Muscle layer of duodenum (tissue), 2 donors: Measurements from ENCODE around the gene ESR1.

Experiments used
- H3K27ac ChIP-seq: one replicate; pipeline ENCODE4 v1.7.0; 2013; ENCODE audit warnings: mild to moderate bottlenecking, low read length
- H3K27me3 ChIP-seq: one replicate; pipeline ENCODE4 v1.7.0; 2013; ENCODE audit warnings: low read depth, mild to moderate bottlenecking, control low read depth, low read length
- H3K36me3 ChIP-seq, 2 donors: one replicate each; pipeline ENCODE4 v1.7.0; 2013; ENCODE audit warnings: low read length in 2 of 2, control low read depth in 1 of 2, mild to moderate bottlenecking in 1 of 2; ENCODE audit not compliant: insufficient read depth in 2 of 2, control insufficient read depth in 1 of 2
- H3K4me1 ChIP-seq, 2 donors: one replicate each; pipeline ENCODE4 v1.7.0; 2013; ENCODE audit warnings: low read length in 2 of 2, mild to moderate bottlenecking in 2 of 2, control low read depth in 1 of 2, moderate library complexity in 1 of 2; ENCODE audit not compliant: insufficient read depth in 2 of 2, control insufficient read depth in 1 of 2
- H3K4me3 ChIP-seq, 2 donors: one replicate each; pipeline ENCODE4 v1.7.0; 2013; ENCODE audit warnings: low read length in 2 of 2, low read depth in 1 of 2, mild to moderate bottlenecking in 1 of 2
- H3K9me3 ChIP-seq, 2 donors: one replicate each; pipeline ENCODE4 v1.7.0; 2013; ENCODE audit warnings: low read length in 2 of 2, control low read depth in 1 of 2, mild to moderate bottlenecking in 1 of 2; ENCODE audit not compliant: control insufficient read depth in 1 of 2
- donor health status: healthy.

Gene ESR1

DNA sequence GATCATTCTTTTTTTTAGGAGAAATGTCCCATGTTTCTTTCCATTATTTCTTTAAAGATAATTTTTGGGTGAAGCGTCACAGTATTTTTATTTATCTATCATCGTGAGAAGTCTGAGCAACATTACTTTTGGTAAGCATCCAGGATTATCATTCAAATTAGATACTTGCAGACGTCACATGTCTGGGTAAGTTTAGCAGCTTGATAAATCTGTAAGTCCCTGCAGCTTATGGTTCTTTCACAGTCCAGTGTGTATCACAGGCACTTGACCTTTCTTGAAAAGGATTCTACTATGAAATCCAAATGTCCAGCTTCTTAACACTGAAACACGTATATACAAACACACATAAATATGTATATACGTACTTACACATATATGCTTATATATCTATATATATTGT is 359.4 kb downstream of the ESR1 start:
- Histone ChIP-seq H3K4me3 (no peak overlapping the region), H3K9me3 (no peaks in the 10 kb centered on the region), H3K4me1 (peaks cover 0 to 7% of the 10 kb centered on the region in 2 donors), H3K36me3 (peaks cover 11 to 53% of the 10 kb centered on the region in 2 donors), H3K27me3 (no peaks in the 10 kb centered on the region), H3K27ac (no peak overlapping the region)

GRCh38 chr6:152167641-152168603 is 360.4 kb downstream of the ESR1 start:
- Histone ChIP-seq H3K36me3 (peaks cover 11 to 49% of the 10 kb centered on the region in 2 donors), H3K27ac (no peak overlapping the region), H3K4me1 (peaks cover 0 to 7% of the 10 kb centered on the region in 2 donors), H3K4me3 (no peak overlapping the region), H3K27me3 (no peaks in the 10 kb centered on the region), H3K9me3 (no peaks in the 10 kb centered on the region)

DNA sequence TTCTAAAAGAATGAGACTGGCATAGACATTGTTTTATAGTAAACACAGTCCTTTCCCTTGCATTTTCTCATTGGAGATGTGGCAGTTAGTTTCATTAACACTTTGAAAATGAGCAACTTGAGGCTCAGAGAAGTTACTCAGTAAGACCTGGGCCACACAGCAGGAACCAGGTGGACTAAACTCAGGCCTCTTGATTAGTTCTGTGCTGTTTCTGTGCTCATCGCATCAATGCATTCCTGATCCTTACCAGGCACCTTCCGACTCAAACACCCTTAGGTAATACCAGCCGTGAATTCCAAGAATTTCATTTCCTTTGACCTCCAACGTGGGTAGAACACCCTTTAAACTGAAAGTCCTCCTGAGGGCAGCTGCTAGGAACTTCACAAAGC is 362.8 kb downstream of the ESR1 start:
- no peak overlapping the region for H3K4me3 ChIP-seq
- no peaks in the 10 kb centered on the region for H3K27me3 ChIP-seq
- no peaks in the 10 kb centered on the region for H3K9me3 ChIP-seq
- peaks cover 0 to 7% of the 10 kb centered on the region in 2 donors for H3K4me1 ChIP-seq
- peak overlapping the region; percentile 8 for H3K27ac ChIP-seq
- H3K36me3 ChIP-seq = peaks cover 10 to 43% of the 10 kb centered on the region in 2 donors

GRCh38 chr6:152170702-152171667 is 363.5 kb downstream of the ESR1 start:
- H3K36me3 ChIP-seq = peaks cover 12 to 44% of the 10 kb centered on the region in 2 donors
- H3K9me3 ChIP-seq = no peaks in the 10 kb centered on the region
- H3K4me3 ChIP-seq = no peak overlapping the region
- H3K27me3 ChIP-seq = no peaks in the 10 kb centered on the region
- peaks cover 0 to 7% of the 10 kb centered on the region in 2 donors for H3K4me1 ChIP-seq
- H3K27ac ChIP-seq = no peak overlapping the region

- H3K9me3 ChIP-seq = no peaks in the 10 kb centered on the region
- no peak overlapping the region for H3K27ac ChIP-seq
- H3K27me3 ChIP-seq = no peaks in the 10 kb centered on the region
- peaks cover 18 to 42% of the 10 kb centered on the region in 2 donors for H3K36me3 ChIP-seq
- H3K4me3 ChIP-seq = no peak overlapping the region
- peaks cover 0 to 3% of the 10 kb centered on the region in 2 donors for H3K4me1 ChIP-seq
Measured at GRCh38 chr6:152173321-152173720, 365.8 kb downstream of the ESR1 start.

GRCh38 chr6:152173957-152174356 is 366.5 kb downstream of the ESR1 start:
- no peaks in the 10 kb centered on the region for H3K9me3 ChIP-seq
- no peaks in the 10 kb centered on the region for H3K27me3 ChIP-seq
- no peak overlapping the region for H3K27ac ChIP-seq
- H3K36me3 ChIP-seq = peaks cover 22 to 42% of the 10 kb centered on the region in 2 donors
- no peaks in the 10 kb centered on the region for H3K4me1 ChIP-seq
- H3K4me3 ChIP-seq = no peak overlapping the region

DNA sequence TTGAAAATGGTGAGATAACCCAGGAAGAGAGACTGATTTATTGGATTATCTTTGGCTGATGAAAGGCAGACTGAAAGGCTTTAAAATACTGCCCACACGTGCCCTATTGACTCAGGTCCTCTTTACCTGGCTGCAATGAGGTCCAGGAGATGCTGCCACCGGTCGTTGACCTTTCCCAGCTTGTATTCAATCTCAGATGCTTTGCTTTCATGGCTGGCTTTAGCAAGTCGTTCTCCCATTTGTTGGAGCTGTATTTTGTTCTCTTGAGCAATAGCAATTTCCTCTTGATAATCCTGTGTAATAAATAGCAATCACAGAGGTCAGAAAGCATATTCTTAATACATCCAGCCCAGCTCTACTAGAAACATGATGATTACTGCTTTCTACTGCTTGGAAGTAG is 368.8 kb downstream of the ESR1 start:
- Histone ChIP-seq H3K36me3 (peaks cover 29 to 40% of the 10 kb centered on the region in 2 donors), H3K27ac (no peak overlapping the region)

More for the DNA sequence above, 368.8 kb downstream of the ESR1 start:
- H3K9me3 ChIP-seq = no peaks in the 10 kb centered on the region
- no peaks in the 10 kb centered on the region for H3K4me1 ChIP-seq
- H3K4me3 ChIP-seq = no peak overlapping the region
- no peaks in the 10 kb centered on the region for H3K27me3 ChIP-seq
